Measurements from ENCODE around the gene HNMT.

GRCh38 chr2:137955536-137955935 is 8.7 kb upstream of the HNMT start:
- no peak for TF ChIP-seq CTCF (IDR thresholded peaks at IDR 0.05; ENCODE audit: poor library complexity, severe bottlenecking)
- TF ChIP-seq EP300 (conservative IDR thresholded peaks at IDR 0.05; ENCODE audit: poor library complexity, severe bottlenecking): no peak
- TF ChIP-seq POLR2AphosphoS5 (IDR thresholded peaks at IDR 0.05): no peak
- no peak for TF ChIP-seq EZH2 (IDR thresholded peaks at IDR 0.05; ENCODE audit: borderline replicate concordance, insufficient read depth, low read length, poor library complexity, severe bottlenecking)
- TF ChIP-seq SMC3 (conservative IDR thresholded peaks at IDR 0.05; ENCODE audit: poor library complexity): no peak
- TF ChIP-seq RAD21 (conservative IDR thresholded peaks at IDR 0.05): no peak
